HepG2 (cell line): ENCODE data around the gene GTF2H4. TPM values are rescaled to one million over a fixed set of nuclear protein-coding genes. Genes with fewer than 3 reads are reported as not detected.

Experiments used
- ATF7 ChIP-seq, 2 experiments: fragments of 450-650 bp in 1 of 2; sonication (generic) in 1 of 2; formaldehyde crosslinking in 1 of 2; IDR thresholded peaks; 2 replicates each; pipeline versions ENCODE4 v1.4.0 to v1.6.1; 2016 to 2020; ENCODE audit warnings: antibody characterized with exemption in 1 of 2, mild to moderate bottlenecking in 1 of 2, missing genetic modification reagents in 1 of 2
- ATRX ChIP-seq: sonication (generic); formaldehyde crosslinking; IDR thresholded peaks from 2 replicates; pipeline ENCODE4 v1.4.0; 2020; ENCODE audit warnings: missing genetic modification reagents, borderline replicate concordance
- DNMT1 ChIP-seq: sonication (generic); formaldehyde crosslinking; IDR thresholded peaks from 2 replicates; pipeline ENCODE4 v1.5.1; 2020; ENCODE audit warnings: mild to moderate bottlenecking, missing genetic modification reagents
- EED ChIP-seq: sonication (generic); formaldehyde crosslinking; IDR thresholded peaks from 2 replicates; pipeline ENCODE4 v1.5.0; 2020; ENCODE audit warnings: mild to moderate bottlenecking, missing genetic modification reagents
- HDAC6 ChIP-seq: fragments of 200-600 bp; sonication (generic); IDR thresholded peaks from 2 replicates; pipeline ENCODE4 v1.7.0; 2017; ENCODE audit warnings: mild to moderate bottlenecking, antibody characterized with exemption, low read length, low read depth
- KLF16 ChIP-seq, 2 experiments: sonication (generic) in 1 of 2; formaldehyde crosslinking in 1 of 2; IDR thresholded peaks; 2 replicates each; pipeline versions ENCODE4 v1.6.1 to v1.8.0; 2016 to 2023; ENCODE audit warnings: missing genetic modification reagents in 2 of 2, missing compliant biosample characterization in 1 of 2
- POLR2G ChIP-seq: fragments of 200-400 bp; formaldehyde crosslinking; IDR thresholded peaks from 2 replicates; pipeline ENCODE4 v1.6.1; 2018; ENCODE audit warnings: mild to moderate bottlenecking, low read depth, low read length, moderate library complexity
- RFX1 ChIP-seq: fragments of 450-650 bp; IDR thresholded peaks from 2 replicates; pipeline ENCODE4 v1.6.1; 2017
- SNAPC2 ChIP-seq: sonication (generic); formaldehyde crosslinking; IDR thresholded peaks from 2 replicates; pipeline ENCODE4 v1.8.1; 2022; ENCODE audit warnings: mild to moderate bottlenecking, missing genetic modification reagents
- TBX2 ChIP-seq: sonication (generic); formaldehyde crosslinking; IDR thresholded peaks from 2 replicates; pipeline ENCODE4 v1.5.0; 2020; ENCODE audit warnings: missing genetic modification reagents, mild to moderate bottlenecking, borderline replicate concordance
- ZNF205 ChIP-seq: IDR thresholded peaks from 2 replicates; pipeline ENCODE4 v1.6.1; 2018; ENCODE audit warnings: missing biosample characterization, missing genetic modification reagents
- ZSCAN25 ChIP-seq: sonication (generic); formaldehyde crosslinking; IDR thresholded peaks from 2 replicates; pipeline ENCODE4 v1.8.0; 2022; ENCODE audit warnings: mild to moderate bottlenecking, missing genetic modification reagents
- polyA plus RNA-seq, 8 experiments: library from polyadenylated mRNA; depleted of rRNA in 3 of 8; stranded (reverse) in 7 of 8; unstranded in 1 of 8; fragments of >200 nt; fragmentation: Illumina TruSeq in 4 of 8; extraction: Trizol in 4 of 8; gene quantifications; 2 replicates each; pipeline versions ENCODE4 v1.2.1 to v1.2.3, GENCODE V29; 2011 to 2016; ENCODE audit warnings: low read depth in 4 of 8, missing spikeins in 1 of 8, mixed read lengths in 1 of 8; ENCODE audit not compliant: insufficient read depth in 1 of 8
- total RNA-seq, 5 experiments: library from RNA; depleted of rRNA; stranded (reverse); fragments of >200 nt; fragmentation: Illumina TruSeq; extraction: Trizol; gene quantifications; 2 replicates each; pipeline ENCODE4 v1.2.3, GENCODE V29; 2016; ENCODE audit warnings: low read depth in 1 of 5
- TF ChIP-seq, protein P1 (sequence below): sonication (generic); formaldehyde crosslinking; IDR thresholded peaks from 2 replicates; pipeline ENCODE4 v1.4.0; 2020; ENCODE audit warnings: missing genetic modification reagents, borderline replicate concordance
- TF ChIP-seq, protein P2 (sequence below): sonication (generic); formaldehyde crosslinking; IDR thresholded peaks from 2 replicates; pipeline ENCODE4 v1.4.0; 2020; ENCODE audit warnings: mild to moderate bottlenecking, missing genetic modification reagents
- TF ChIP-seq, protein P3 (sequence below): sonication (generic); formaldehyde crosslinking; IDR thresholded peaks from 2 replicates; pipeline ENCODE4 v1.4.0; 2020; ENCODE audit warnings: mild to moderate bottlenecking, missing genetic modification reagents
- TF ChIP-seq, protein P4 (sequence below): sonication (generic); formaldehyde crosslinking; conservative IDR thresholded peaks from 2 replicates; pipeline ENCODE4 v1.8.0; 2022; ENCODE audit warnings: missing genetic modification reagents

GTF2H4 gene
- total and polyA plus RNA-seq, 2 of the 13 experiments (the other 11 are each of a cell fraction or from before 2014, with no cell fraction given) = 15.9 to 49.3 TPM

DNA sequence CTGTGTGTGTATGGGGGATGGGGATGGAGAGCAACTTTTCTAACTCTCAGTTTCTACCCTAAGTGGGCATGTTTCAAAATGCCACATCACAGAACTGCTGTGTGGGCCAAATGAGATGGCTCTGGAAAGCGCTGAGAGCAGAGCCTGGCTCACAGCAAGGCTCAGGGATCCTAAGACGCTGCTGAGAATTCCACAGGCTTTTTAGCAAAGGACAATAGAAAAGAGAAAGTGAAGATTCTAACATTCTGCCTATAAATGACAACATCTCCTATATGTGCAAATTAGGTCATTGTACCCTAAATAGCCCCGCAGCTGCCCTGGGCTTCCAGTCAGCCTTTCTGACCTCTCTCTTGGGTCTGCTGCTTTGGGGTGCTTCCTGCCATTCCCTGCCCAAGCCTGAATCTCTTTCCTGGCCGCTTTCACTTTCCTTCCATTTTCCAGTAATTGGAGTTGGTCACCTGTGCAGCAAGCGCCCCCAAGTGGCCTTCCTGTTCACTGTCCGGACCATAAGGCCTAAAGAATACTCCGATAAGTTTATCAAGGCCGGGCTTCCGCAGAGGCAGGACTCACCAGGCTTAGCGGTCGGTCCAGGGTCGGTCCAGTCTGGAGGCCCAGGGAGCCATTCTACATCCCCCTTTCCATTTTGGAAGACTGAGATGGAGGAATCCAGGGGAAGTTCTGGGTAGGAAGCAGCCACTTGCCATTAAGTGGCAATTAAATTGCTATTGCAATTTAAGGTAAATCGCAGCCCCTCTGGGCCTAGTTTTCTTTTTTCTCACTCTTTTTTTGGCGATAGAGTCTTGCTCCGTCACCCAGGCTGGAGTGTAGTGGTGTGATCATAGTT lies 30.4 kb upstream of the GTF2H4 start (continued):
- TF ChIP-seq ZNF205 (CRISPR knock-in tag) (no peak; the same call in 1 of the 2 replicates), ATF7 (IDR thresholded peaks at IDR 0.05) (no peak), ATF7 (CRISPR knock-in tag; IDR thresholded peaks at IDR 0.05) (no peak), ZSCAN25 (CRISPR knock-in tag) (0 out of 2 replicates have a peak, but pooled peaks have one; percentile 21), KLF16 (CRISPR knock-in tag; IDR thresholded peaks at IDR 0.05) (peak in 1 of 2 experiments; percentile 24; a peak in 1 of 4 replicates), TBX2 (CRISPR knock-in tag) (peak; percentile 58; the same call in 1 of the 2 replicates), DNMT1 (CRISPR knock-in tag) (no peak), SNAPC2 (CRISPR knock-in tag) (peak; percentile 56; the same call in 1 of the 2 replicates), EED (no peak), ATRX (CRISPR knock-in tag) (no peak), POLR2G (0 out of 2 replicates have a peak, but pooled peaks have one; percentile 26), HDAC6 (no peak), RFX1 (no peak)
- TF ChIP-seq, protein P1, sequence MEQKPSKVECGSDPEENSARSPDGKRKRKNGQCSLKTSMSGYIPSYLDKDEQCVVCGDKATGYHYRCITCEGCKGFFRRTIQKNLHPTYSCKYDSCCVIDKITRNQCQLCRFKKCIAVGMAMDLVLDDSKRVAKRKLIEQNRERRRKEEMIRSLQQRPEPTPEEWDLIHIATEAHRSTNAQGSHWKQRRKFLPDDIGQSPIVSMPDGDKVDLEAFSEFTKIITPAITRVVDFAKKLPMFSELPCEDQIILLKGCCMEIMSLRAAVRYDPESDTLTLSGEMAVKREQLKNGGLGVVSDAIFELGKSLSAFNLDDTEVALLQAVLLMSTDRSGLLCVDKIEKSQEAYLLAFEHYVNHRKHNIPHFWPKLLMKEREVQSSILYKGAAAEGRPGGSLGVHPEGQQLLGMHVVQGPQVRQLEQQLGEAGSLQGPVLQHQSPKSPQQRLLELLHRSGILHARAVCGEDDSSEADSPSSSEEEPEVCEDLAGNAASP (CRISPR knock-in tag) = peak; percentile 67; the same call in 1 of the 2 replicates
- TF ChIP-seq, protein P2, sequence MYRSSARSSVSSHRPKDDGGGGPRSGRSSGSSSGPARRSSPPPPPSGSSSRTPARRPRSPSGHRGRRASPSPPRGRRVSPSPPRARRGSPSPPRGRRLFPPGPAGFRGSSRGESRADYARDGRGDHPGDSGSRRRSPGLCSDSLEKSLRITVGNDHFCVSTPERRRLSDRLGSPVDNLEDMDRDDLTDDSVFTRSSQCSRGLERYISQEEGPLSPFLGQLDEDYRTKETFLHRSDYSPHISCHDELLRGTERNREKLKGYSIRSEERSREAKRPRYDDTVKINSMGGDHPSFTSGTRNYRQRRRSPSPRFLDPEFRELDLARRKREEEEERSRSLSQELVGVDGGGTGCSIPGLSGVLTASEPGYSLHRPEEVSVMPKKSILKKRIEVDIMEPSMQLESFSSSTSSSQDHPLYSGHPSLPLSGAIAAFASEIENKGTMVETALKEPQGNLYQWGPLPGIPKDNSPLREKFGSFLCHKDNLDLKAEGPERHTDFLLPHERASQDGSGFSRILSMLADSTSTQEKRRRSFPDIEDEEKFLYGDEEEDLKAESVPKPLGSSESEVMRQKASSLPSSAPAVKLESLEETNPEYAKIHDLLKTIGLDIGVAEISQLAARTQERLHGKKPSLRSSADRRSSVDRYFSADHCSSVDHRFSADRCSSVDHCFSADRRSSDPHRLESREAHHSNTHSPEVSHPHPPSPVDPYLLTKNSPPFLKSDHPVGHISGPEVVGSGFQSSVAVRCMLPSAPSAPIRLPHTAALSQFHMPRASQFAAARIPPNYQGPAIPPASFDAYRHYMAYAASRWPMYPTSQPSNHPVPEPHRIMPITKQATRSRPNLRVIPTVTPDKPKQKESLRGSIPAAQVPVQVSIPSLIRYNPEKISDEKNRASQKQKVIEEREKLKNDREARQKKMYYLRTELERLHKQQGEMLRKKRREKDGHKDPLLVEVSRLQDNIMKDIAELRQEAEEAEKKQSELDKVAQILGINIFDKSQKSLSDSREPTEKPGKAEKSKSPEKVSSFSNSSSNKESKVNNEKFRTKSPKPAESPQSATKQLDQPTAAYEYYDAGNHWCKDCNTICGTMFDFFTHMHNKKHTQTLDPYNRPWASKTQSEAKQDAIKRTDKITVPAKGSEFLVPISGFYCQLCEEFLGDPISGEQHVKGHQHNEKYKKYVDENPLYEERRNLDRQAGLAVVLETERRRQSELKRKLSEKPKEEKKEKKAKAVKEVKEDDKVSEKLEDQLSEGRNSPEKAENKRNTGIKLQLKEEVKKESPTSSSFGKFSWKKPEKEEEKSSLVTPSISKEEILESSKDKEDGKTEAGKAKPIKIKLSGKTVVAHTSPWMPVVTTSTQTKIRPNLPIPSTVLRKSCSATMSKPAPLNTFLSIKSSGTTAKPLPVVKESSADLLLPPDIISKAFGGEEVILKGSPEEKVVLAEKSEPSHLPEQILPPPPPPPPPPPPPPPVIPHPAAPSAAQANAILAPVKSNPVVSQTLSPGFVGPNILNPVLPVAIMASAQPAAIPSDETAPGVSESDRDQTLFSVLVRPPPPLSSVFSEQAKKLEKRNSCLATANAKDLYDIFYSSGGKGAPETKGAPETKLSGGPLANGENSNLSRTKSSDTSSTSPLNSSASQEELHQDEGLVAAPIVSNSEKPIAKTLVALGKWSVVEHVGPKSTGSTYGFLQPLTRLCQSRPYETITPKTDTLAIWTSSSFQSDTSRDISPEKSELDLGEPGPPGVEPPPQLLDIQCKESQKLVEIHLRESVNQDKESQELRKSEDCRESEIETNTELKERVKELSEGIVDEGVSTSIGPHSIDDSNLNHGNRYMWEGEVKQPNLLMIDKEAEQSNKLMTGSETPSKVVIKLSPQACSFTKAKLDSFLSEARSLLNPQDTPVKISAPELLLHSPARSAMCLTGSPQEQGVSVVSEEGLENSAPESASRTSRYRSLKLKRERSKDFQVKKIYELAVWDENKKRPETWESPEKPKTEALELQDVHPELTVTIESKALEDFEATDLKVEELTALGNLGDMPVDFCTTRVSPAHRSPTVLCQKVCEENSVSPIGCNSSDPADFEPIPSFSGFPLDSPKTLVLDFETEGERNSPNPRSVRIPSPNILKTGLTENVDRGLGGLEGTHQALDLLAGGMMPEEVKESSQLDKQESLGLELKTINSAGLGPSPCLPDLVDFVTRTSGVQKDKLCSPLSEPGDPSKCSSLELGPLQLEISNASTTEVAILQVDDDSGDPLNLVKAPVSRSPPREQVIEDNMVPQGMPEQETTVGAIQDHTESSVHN (CRISPR knock-in tag) = no peak
- TF ChIP-seq, protein P3, sequence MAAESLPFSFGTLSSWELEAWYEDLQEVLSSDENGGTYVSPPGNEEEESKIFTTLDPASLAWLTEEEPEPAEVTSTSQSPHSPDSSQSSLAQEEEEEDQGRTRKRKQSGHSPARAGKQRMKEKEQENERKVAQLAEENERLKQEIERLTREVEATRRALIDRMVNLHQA (CRISPR knock-in tag) = no peak
- TF ChIP-seq, protein P4, sequence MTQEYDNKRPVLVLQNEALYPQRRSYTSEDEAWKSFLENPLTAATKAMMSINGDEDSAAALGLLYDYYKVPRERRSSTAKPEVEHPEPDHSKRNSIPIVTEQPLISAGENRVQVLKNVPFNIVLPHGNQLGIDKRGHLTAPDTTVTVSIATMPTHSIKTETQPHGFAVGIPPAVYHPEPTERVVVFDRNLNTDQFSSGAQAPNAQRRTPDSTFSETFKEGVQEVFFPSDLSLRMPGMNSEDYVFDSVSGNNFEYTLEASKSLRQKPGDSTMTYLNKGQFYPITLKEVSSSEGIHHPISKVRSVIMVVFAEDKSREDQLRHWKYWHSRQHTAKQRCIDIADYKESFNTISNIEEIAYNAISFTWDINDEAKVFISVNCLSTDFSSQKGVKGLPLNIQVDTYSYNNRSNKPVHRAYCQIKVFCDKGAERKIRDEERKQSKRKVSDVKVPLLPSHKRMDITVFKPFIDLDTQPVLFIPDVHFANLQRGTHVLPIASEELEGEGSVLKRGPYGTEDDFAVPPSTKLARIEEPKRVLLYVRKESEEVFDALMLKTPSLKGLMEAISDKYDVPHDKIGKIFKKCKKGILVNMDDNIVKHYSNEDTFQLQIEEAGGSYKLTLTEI = no peak
